ENCODE results near the gene U2SURP.

Gene U2SURP

DNA sequence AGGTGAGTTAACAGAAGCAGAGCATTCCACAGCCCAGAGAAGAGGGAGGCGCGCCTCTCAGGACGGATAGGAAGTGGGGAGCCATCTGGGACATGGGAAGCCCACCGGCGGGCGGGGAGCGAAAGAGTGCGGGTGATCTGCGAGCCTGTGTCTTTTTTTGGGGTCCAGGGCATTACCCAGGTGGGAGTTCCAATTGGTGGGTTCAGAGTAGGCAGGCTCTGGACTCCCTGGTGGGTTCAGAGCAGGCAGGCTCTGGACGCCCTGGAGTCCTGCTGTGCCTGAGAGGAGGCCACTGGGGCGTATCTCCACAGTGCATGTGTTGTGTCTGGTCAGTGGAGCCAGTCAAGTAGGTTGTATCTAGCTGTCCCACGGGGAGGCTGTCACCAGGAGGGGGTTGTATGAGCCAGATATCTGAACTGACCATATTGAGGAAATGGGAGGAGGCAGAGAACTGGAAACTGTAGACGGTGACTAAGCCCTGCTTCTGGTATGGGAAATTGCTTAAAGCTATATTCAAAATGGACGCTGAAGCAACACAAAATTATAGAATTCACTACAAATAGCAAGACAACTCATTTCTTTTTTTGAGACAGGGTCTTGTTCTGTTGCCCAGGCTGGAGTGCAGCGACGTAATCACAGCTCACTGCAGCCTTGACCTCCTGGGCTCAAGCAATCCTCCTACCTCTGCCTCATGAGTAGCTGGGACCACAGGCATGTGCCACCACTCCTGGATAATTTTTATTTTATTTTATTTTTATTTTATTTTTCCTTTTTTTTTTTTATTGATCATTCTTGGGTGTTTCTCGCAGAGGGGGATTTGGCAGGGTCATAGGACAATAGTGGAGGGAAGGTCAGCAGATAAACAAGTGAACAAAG, 83.7 kb downstream of the U2SURP start:
- no peak for TF ChIP-seq CTCF (IDR thresholded peaks at IDR 0.05)

DNA sequence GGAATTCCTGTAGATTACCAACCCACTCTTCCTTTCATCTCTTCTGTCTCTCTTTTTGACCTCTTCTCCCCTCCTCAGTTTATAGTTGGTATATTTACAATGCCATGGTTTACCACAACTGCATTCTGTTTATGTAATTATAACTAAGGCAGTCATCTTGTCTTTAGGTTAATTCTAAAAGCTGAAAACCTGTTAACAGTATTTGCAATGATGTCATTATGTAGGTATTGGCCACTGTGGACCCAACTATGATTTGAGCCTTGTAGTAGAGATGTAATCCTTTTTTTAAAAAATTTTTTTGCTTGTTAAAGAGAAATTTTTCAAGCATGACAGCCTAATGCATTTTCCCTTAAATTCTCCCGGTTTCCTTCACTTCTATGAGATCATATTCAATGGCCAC, 87.5 kb downstream of the U2SURP start:
- no peak for TF ChIP-seq CTCF (IDR thresholded peaks at IDR 0.05)

GRCh38 chr3:143089965-143090364, 88.6 kb downstream of the U2SURP start:
- TF ChIP-seq CTCF (IDR thresholded peaks at IDR 0.05): no peak

GRCh38 chr3:143090486-143090885, 89.1 kb downstream of the U2SURP start:
- TF ChIP-seq CTCF (IDR thresholded peaks at IDR 0.05): no peak

- TF ChIP-seq CTCF (IDR thresholded peaks at IDR 0.05): no peak
Measured at GRCh38 chr3:143090976-143091837, 89.8 kb downstream of the U2SURP start.

- no peak for TF ChIP-seq CTCF (IDR thresholded peaks at IDR 0.05)
Measured at GRCh38 chr3:143092191-143092590, 90.8 kb downstream of the U2SURP start.

DNA sequence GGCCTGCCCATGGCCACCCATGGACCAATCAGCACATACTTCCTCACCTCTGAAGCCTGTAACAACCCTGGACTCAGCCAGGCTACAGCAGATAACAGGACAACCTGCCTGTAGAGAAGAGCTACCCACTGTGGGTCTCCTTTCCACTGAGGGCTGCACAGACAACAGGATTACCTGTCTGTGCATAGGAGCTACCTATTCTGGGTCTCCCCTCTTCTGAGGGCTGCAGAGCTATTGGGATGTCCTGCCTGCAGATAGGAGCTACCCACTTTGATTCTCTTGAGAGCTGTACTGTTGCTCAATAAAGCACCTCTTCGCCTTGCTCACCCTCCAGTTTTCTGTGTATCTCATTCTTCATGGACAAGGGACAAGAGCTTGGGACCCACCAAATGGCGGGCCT, 94.4 kb downstream of the U2SURP start:
- TF ChIP-seq CTCF (IDR thresholded peaks at IDR 0.05): no peak

Measured in LNCAP (cell line).